ENCODE data around the gene CROCC2.

Gene CROCC2

GRCh38 chr2:240884745-240885144 lies 21.4 kb upstream of the CROCC2 start:
- TF ChIP-seq CTCF (IDR thresholded peaks at IDR 0.05; ENCODE audit: insufficient read depth, low read length, poor library complexity, severe bottlenecking) (no peak), EZH2phosphoT487 (conservative IDR thresholded peaks at IDR 0.05; ENCODE audit: low read length) (no peak)
- Histone ChIP-seq H3K9me2 (replicated peaks; ENCODE audit: insufficient read depth, low read length) (no peaks in the 10 kb centered on the region), H2AFZ (ENCODE audit: low read depth, low read length, severe bottlenecking) (no peak overlapping the region), H3K4me2 (ENCODE audit: low read depth, low read length, poor library complexity, severe bottlenecking) (no peak overlapping the region), H3K9me3 (ENCODE audit: insufficient read depth, low read length) (no peaks in the 10 kb centered on the region), H3K27me3 (ENCODE audit: low read length) (no peaks in the 10 kb centered on the region), H3K4me3 (ENCODE audit: insufficient read depth, low read length, poor library complexity, severe bottlenecking) (no peak overlapping the region), H3F3A (ENCODE audit: insufficient read depth) (no peaks in the 10 kb centered on the region), H3K27ac (ENCODE audit: low read depth, low read length) (no peak overlapping the region), H3K79me2 (ENCODE audit: insufficient read depth, low read length) (no peaks in the 10 kb centered on the region), H3K36me3 (ENCODE audit: low read length) (no peaks in the 10 kb centered on the region), H3K9ac (ENCODE audit: low read length) (no peak overlapping the region), H4K20me1 (ENCODE audit: low read depth, low read length) (no peaks in the 10 kb centered on the region)

GRCh38 chr2:240885566-240885965 lies 20.6 kb upstream of the CROCC2 start:
- Histone ChIP-seq H3F3A (ENCODE audit: insufficient read depth) (no peaks in the 10 kb centered on the region), H4K20me1 (ENCODE audit: low read depth, low read length) (no peaks in the 10 kb centered on the region), H3K36me3 (ENCODE audit: low read length) (no peaks in the 10 kb centered on the region), H3K4me2 (ENCODE audit: low read depth, low read length, poor library complexity, severe bottlenecking) (no peak overlapping the region), H3K79me2 (ENCODE audit: insufficient read depth, low read length) (no peaks in the 10 kb centered on the region), H3K9me2 (replicated peaks; ENCODE audit: insufficient read depth, low read length) (no peaks in the 10 kb centered on the region), H3K9me3 (ENCODE audit: insufficient read depth, low read length) (no peaks in the 10 kb centered on the region), H3K27me3 (ENCODE audit: low read length) (no peaks in the 10 kb centered on the region), H3K27ac (ENCODE audit: low read depth, low read length) (no peak overlapping the region), H2AFZ (ENCODE audit: low read depth, low read length, severe bottlenecking) (no peak overlapping the region), H3K9ac (ENCODE audit: low read length) (no peak overlapping the region), H3K4me3 (ENCODE audit: insufficient read depth, low read length, poor library complexity, severe bottlenecking) (no peak overlapping the region)
- no peak for TF ChIP-seq EZH2phosphoT487 (conservative IDR thresholded peaks at IDR 0.05; ENCODE audit: low read length)
- no peak for TF ChIP-seq CTCF (IDR thresholded peaks at IDR 0.05; ENCODE audit: insufficient read depth, low read length, poor library complexity, severe bottlenecking)

- Histone ChIP-seq H3K4me2 (ENCODE audit: low read depth, low read length, poor library complexity, severe bottlenecking) (no peak overlapping the region), H3K36me3 (ENCODE audit: low read length) (no peaks in the 10 kb centered on the region)
- TF ChIP-seq EZH2phosphoT487 (conservative IDR thresholded peaks at IDR 0.05; ENCODE audit: low read length): no peak
- no peak for TF ChIP-seq CTCF (IDR thresholded peaks at IDR 0.05; ENCODE audit: insufficient read depth, low read length, poor library complexity, severe bottlenecking)
Observed at GRCh38 chr2:240886023-240886565, 20.0 kb upstream of the CROCC2 start.

More at GRCh38 chr2:240886023-240886565, 20.0 kb upstream of the CROCC2 start:
- Histone ChIP-seq H3K27ac (ENCODE audit: low read depth, low read length) (no peak overlapping the region), H3K9me3 (ENCODE audit: insufficient read depth, low read length) (no peaks in the 10 kb centered on the region), H2AFZ (ENCODE audit: low read depth, low read length, severe bottlenecking) (no peak overlapping the region), H3F3A (ENCODE audit: insufficient read depth) (no peaks in the 10 kb centered on the region), H4K20me1 (ENCODE audit: low read depth, low read length) (no peaks in the 10 kb centered on the region), H3K4me3 (ENCODE audit: insufficient read depth, low read length, poor library complexity, severe bottlenecking) (no peak overlapping the region), H3K27me3 (ENCODE audit: low read length) (no peaks in the 10 kb centered on the region), H3K79me2 (ENCODE audit: insufficient read depth, low read length) (no peaks in the 10 kb centered on the region), H3K9ac (ENCODE audit: low read length) (no peak overlapping the region), H3K9me2 (replicated peaks; ENCODE audit: insufficient read depth, low read length) (no peaks in the 10 kb centered on the region)
